GM12892 (cell line): ENCODE data around the gene STARD5.

ENCODE experiments used
- POLR2A ChIP-seq: IDR thresholded peaks from 2 replicates; pipeline ENCODE4 v1.6.1; 2011; ENCODE audit warnings: low read depth, low read length, control low read depth
- POLR2AphosphoS5 ChIP-seq: IDR thresholded peaks from 2 replicates; pipeline ENCODE4 v1.6.1; 2011; ENCODE audit warnings: low read depth, low read length, control low read depth

- TF ChIP-seq POLR2AphosphoS5 (no peak), POLR2A (no peak)
These were observed 12.6 kb upstream of the STARD5 start for GRCh38 chr15:81336568-81336967.
